SK-N-SH treated with all-trans-retinoic acid at 6 μM for 48 hours (cell line): Measurements from ENCODE around the gene HTR3E.

Source experiments
- ISL1 ChIP-seq: fragments of 250-450 bp; sonication (Bioruptor Pico); IDR thresholded peaks from 2 replicates; pipeline ENCODE4 v2.1.2; 2022; ENCODE audit warnings: mild to moderate bottlenecking, moderate library complexity
- PPARA ChIP-seq: fragments of 250-450 bp; sonication (Bioruptor Pico); IDR thresholded peaks from 2 replicates; pipeline ENCODE4 v1.5.0; 2020; ENCODE audit warnings: mild to moderate bottlenecking, borderline replicate concordance
- RARB ChIP-seq: fragments of 250-450 bp; sonication (Bioruptor Pico); IDR thresholded peaks from 2 replicates; pipeline ENCODE4 v1.8.0; 2021; ENCODE audit warnings: mild to moderate bottlenecking, moderate library complexity
- TCF4 ChIP-seq: fragments of 250-450 bp; sonication (Bioruptor Pico); IDR thresholded peaks from 2 replicates; pipeline ENCODE4 v1.8.0; 2021; ENCODE audit warnings: mild to moderate bottlenecking, moderate library complexity, borderline replicate concordance
- ZC3H10 ChIP-seq: fragments of 250-450 bp; sonication (Bioruptor Pico); IDR thresholded peaks from 2 replicates; pipeline ENCODE4 v1.5.1; 2021; ENCODE audit warnings: mild to moderate bottlenecking, moderate library complexity
- ZFP30 ChIP-seq: fragments of 450-650 bp; formaldehyde crosslinking; IDR thresholded peaks from 2 replicates; pipeline ENCODE4 v1.5.0; 2022; ENCODE audit warnings: mild to moderate bottlenecking, moderate library complexity
- TF ChIP-seq, protein P1 (sequence below): fragments of 250-450 bp; sonication (Bioruptor Pico); IDR thresholded peaks from 2 replicates; pipeline ENCODE4 v1.8.0; 2021; ENCODE audit warnings: low read depth, mild to moderate bottlenecking, moderate library complexity, borderline replicate concordance
- TF ChIP-seq, protein P2 (sequence below): fragments of 250-450 bp; sonication (Bioruptor Pico); IDR thresholded peaks from 2 replicates; pipeline ENCODE4 v1.5.1; 2020; ENCODE audit warnings: low read depth, mild to moderate bottlenecking, moderate library complexity
- TF ChIP-seq, protein P3 (sequence below): fragments of 250-450 bp; sonication (Bioruptor Pico); IDR thresholded peaks from 2 replicates; pipeline ENCODE4 v1.8.0; 2020; ENCODE audit warnings: mild to moderate bottlenecking, moderate library complexity, borderline replicate concordance

DNA sequence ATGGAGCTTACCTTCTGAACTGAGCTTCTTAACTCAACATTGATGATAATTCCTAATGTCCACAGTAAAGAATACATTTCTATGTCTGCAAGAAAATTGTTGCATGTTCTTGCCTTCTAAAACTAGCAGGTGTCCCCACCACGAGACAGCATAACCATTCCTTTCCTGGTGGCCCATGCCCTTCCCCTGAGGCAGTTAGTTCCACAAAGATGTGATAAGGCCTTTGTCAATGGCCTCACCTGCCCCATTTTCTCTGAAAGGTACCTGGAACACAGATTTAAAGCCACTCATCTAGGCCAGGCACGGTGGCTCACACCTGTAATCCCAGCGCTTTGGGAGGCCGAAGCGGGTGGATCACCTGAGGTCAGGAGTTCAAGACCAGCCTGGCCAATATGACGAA lies 21.0 kb upstream of the HTR3E start:
- TF ChIP-seq, protein P1, sequence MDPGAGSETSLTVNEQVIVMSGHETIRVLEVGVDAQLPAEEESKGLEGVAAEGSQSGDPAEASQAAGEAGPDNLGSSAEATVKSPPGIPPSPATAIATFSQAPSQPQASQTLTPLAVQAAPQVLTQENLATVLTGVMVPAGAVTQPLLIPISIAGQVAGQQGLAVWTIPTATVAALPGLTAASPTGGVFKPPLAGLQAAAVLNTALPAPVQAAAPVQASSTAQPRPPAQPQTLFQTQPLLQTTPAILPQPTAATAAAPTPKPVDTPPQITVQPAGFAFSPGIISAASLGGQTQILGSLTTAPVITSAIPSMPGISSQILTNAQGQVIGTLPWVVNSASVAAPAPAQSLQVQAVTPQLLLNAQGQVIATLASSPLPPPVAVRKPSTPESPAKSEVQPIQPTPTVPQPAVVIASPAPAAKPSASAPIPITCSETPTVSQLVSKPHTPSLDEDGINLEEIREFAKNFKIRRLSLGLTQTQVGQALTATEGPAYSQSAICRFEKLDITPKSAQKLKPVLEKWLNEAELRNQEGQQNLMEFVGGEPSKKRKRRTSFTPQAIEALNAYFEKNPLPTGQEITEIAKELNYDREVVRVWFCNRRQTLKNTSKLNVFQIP (CRISPR knock-in tag) = no peak
- TF ChIP-seq RARB (CRISPR knock-in tag) = no peak
- no peak for TF ChIP-seq ZC3H10
- TF ChIP-seq ZFP30 (CRISPR knock-in tag) = no peak
- TF ChIP-seq PPARA (CRISPR knock-in tag) = no peak
- no peak for TF ChIP-seq TCF4 (CRISPR knock-in tag)
- TF ChIP-seq, protein P2, sequence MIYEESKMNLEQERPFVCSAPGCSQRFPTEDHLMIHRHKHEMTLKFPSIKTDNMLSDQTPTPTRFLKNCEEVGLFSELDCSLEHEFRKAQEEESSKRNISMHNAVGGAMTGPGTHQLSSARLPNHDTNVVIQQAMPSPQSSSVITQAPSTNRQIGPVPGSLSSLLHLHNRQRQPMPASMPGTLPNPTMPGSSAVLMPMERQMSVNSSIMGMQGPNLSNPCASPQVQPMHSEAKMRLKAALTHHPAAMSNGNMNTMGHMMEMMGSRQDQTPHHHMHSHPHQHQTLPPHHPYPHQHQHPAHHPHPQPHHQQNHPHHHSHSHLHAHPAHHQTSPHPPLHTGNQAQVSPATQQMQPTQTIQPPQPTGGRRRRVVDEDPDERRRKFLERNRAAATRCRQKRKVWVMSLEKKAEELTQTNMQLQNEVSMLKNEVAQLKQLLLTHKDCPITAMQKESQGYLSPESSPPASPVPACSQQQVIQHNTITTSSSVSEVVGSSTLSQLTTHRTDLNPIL (CRISPR knock-in tag) = no peak
- TF ChIP-seq, protein P3, sequence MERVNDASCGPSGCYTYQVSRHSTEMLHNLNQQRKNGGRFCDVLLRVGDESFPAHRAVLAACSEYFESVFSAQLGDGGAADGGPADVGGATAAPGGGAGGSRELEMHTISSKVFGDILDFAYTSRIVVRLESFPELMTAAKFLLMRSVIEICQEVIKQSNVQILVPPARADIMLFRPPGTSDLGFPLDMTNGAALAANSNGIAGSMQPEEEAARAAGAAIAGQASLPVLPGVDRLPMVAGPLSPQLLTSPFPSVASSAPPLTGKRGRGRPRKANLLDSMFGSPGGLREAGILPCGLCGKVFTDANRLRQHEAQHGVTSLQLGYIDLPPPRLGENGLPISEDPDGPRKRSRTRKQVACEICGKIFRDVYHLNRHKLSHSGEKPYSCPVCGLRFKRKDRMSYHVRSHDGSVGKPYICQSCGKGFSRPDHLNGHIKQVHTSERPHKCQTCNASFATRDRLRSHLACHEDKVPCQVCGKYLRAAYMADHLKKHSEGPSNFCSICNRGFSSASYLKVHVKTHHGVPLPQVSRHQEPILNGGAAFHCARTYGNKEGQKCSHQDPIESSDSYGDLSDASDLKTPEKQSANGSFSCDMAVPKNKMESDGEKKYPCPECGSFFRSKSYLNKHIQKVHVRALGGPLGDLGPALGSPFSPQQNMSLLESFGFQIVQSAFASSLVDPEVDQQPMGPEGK (CRISPR knock-in tag) = no peak
- TF ChIP-seq ISL1 (CRISPR knock-in tag) = no peak
